ENCODE data around the gene SLC4A1AP. TPM values are rescaled to one million over a fixed set of nuclear protein-coding genes. Genes with fewer than 3 reads are reported as not detected.

The SLC4A1AP gene
- total and polyA plus RNA-seq, 9 of the 15 experiments (the other 6 are each of a cell fraction or from before 2014, with no cell fraction given): 8.1 to 40.5 (median 35.3) TPM

DNA sequence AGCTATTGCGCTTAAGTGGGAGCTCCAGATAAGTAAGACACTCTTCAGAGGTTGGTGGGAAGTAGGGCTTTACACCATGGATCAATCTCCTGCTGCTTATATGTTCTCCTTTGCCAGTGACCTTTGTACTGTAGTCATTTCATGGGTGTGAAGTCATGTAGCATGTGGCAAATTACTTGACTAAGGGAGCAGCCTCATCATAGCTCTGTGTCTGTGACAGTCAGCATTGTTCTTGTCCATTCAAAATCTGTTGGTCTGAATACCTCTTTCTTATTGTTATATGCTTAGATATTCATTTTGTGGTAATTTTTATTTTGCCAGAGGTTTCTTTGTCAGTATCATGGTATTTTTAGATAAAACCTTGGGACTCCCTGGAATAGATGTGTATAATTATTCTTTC lies 18.2 kb downstream of the SLC4A1AP start:
- Histone ChIP-seq H2AFZ (ENCODE audit: low read depth, low read length) (no peak overlapping the region), H3K4me3 (no peak overlapping the region), H3K9me1 (ENCODE audit: control insufficient read depth, insufficient read depth, low read length) (no peaks in the 10 kb centered on the region), H4K20me1 (replicated peaks; ENCODE audit: control insufficient read depth, insufficient read depth, low read length) (no peaks in the 10 kb centered on the region), H3K4me2 (ENCODE audit: insufficient read depth, low read length) (no peak overlapping the region), H3K36me3 (ENCODE audit: control insufficient read depth, insufficient read depth, low read length) (peaks cover 62% of the 10 kb centered on the region), H3K27me3 (ENCODE audit: control insufficient read depth in 2 of 2, insufficient read depth in 2 of 2, low read length in 2 of 2) (no peaks in the 10 kb centered on the region), H3K79me2 (ENCODE audit: control insufficient read depth, insufficient read depth, low read length) (no peaks in the 10 kb centered on the region), H3K27ac (ENCODE audit: extremely low read depth, low read depth, low read length) (no peak overlapping the region), H3K9me3 (replicated peaks; ENCODE audit: control insufficient read depth, insufficient read depth, low read depth, low read length) (no peaks in the 10 kb centered on the region), H3K9ac (ENCODE audit: insufficient read depth in 1 of 2, low read depth in 2 of 2, low read length in 2 of 2) (no peak overlapping the region), H3K4me1 (replicated peaks in 1 of 2; ENCODE audit: control insufficient read depth in 2 of 2, insufficient read depth in 2 of 2, low read length in 2 of 2) (peaks cover 0 to 2% of the 10 kb centered on the region in 2 experiments; a peak in 1 of 5 replicates)
- CTCF ChIA-PET (ENCODE audit: low intra/inter-chr PET ratio): interaction anchor here (0.7 to 1.2 kb wide), 2 partner anchors 10 to 1271 kb away, joined by 3 to 4 read pairs; no protein-coding TSS in a partner anchor
- in situ Hi-C loops (cut with MboI) (no loop called here), intact Hi-C loops (cut with micrococcal nuclease) (loop anchor here (5.0 kb wide), 1 partner anchor 380 kb away; no protein-coding TSS in a partner anchor)
- WGBS (ENCODE audit: insufficient coverage, low coverage, missing lambda C conversion rate): 70% methylated on average over 1 of the region's 1 CpG
- ATAC-seq (no peak), FAIRE-seq (no peak), DNase-seq (ENCODE audit: extremely low read depth in 1 of 4, low spot score in 3 of 4) (no peak)
- POLR2A ChIA-PET: interaction anchor here (0.9 to 2.2 kb wide), 4 partner anchors 18 to 327 kb away, joined by 3 to 13 read pairs (median 4); partner anchors contain the start of genes SLC4A1AP and SUPT7L
- TF ChIP-seq HMGN3 (IDR thresholded peaks at IDR 0.05; ENCODE audit: borderline replicate concordance, extremely low read depth, insufficient read length, low read depth, low read length): no peak
- TF ChIP-seq, protein P1, sequence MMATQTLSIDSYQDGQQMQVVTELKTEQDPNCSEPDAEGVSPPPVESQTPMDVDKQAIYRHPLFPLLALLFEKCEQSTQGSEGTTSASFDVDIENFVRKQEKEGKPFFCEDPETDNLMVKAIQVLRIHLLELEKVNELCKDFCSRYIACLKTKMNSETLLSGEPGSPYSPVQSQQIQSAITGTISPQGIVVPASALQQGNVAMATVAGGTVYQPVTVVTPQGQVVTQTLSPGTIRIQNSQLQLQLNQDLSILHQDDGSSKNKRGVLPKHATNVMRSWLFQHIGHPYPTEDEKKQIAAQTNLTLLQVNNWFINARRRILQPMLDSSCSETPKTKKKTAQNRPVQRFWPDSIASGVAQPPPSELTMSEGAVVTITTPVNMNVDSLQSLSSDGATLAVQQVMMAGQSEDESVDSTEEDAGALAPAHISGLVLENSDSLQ (IDR thresholded peaks at IDR 0.05): no peak
- TF ChIP-seq CAMTA2 (CRISPR knock-in tag; conservative IDR thresholded peaks at IDR 0.05): no peak
- no peak for TF ChIP-seq KDM2B (CRISPR knock-in tag; IDR thresholded peaks at IDR 0.05)
- TF ChIP-seq E2F3 (CRISPR knock-in tag; IDR thresholded peaks at IDR 0.05): no peak
- TF ChIP-seq SAP30 (IDR thresholded peaks at IDR 0.05; ENCODE audit: borderline replicate concordance, insufficient read depth, low read depth, low read length, poor library complexity, severe bottlenecking): no peak
- no TSS peak for BruUV-seq (replicated peaks)
